Right ventricle myocardium superior (tissue), 1 donor: ENCODE results near the gene DLGAP1. TPM values are rescaled to one million over a fixed set of nuclear protein-coding genes. Genes with fewer than 3 reads are reported as not detected.

ENCODE experiments used
- ATAC-seq: fragments of 200-7000 bp; cut with Tn5 transposase; one replicate; pipeline ENCODE4 v1.9.1; 2020; ENCODE audit warnings: mild to moderate bottlenecking; ENCODE audit not compliant: poor library complexity
- DNase-seq: peaks from one replicate; pipeline ENCODE4 v3.0.0-alpha.2; 2020
- intact Hi-C: fragments of 100-400 bp; cut with DNase I; formaldehyde crosslinking; loops from one replicate; pipeline ENCODE4 v1.11.2; 2022
- total RNA-seq: library from RNA; stranded (reverse); fragmentation: NEBNext Ultra II Directional; extraction: Animal tissue kit (Norgen Biotek cat#: 25700); gene quantifications from one replicate; pipeline ENCODE4 v1.2.1, GENCODE V29; 2021
- donor health status: DM: no; HTN: yes; CAD: no; lungs with severe emphysema.

The DLGAP1 gene
- total RNA-seq, 1 donor from 2014 or later: 0.08 TPM

GRCh38 chr18:3901811-3902210, 553.3 kb downstream of the DLGAP1 start:
- ATAC-seq: no peak
- DNase-seq: no peak
- intact Hi-C loops: no loop called here

GRCh38 chr18:3901042-3901441, 554.1 kb downstream of the DLGAP1 start:
- ATAC-seq (no peak), DNase-seq (no peak)
- intact Hi-C loops: no loop called here

GRCh38 chr18:3900327-3900726, 554.8 kb downstream of the DLGAP1 start:
- no peak for DNase-seq
- ATAC-seq: no peak
- intact Hi-C loops: no loop called here

GRCh38 chr18:3898861-3899613, 556.1 kb downstream of the DLGAP1 start:
- intact Hi-C loops: no loop called here
- DNase-seq (no peak), ATAC-seq (no peak)

- DNase-seq (no peak), ATAC-seq (no peak)
- intact Hi-C loops: no loop called here
Measured at GRCh38 chr18:3892152-3892551, 563.0 kb downstream of the DLGAP1 start.

GRCh38 chr18:3891245-3891644, 563.9 kb downstream of the DLGAP1 start:
- intact Hi-C loops: no loop called here
- no peak for DNase-seq
- ATAC-seq: no peak

- ATAC-seq (no peak), DNase-seq (no peak)
- intact Hi-C loops: no loop called here
Measured at GRCh38 chr18:3889803-3890202, 565.3 kb downstream of the DLGAP1 start.

- intact Hi-C loops: no loop called here
- no peak for ATAC-seq
Measured at GRCh38 chr18:3889121-3889520, 566.0 kb downstream of the DLGAP1 start.

GRCh38 chr18:3886575-3887322, 568.4 kb downstream of the DLGAP1 start:
- intact Hi-C loops: no loop called here
- peak; percentile 52 for ATAC-seq
- no peak for DNase-seq

More at GRCh38 chr18:3889121-3889520, 566.0 kb downstream of the DLGAP1 start:
- no peak for DNase-seq

- intact Hi-C loops: no loop called here
- no peak for ATAC-seq
Measured at GRCh38 chr18:3885209-3885792, 569.8 kb downstream of the DLGAP1 start.

GRCh38 chr18:3879836-3880120, 575.3 kb downstream of the DLGAP1 start:
- no peak for ATAC-seq
- no peak for DNase-seq
- intact Hi-C loops: no loop called here

More at GRCh38 chr18:3885209-3885792, 569.8 kb downstream of the DLGAP1 start:
- DNase-seq: no peak

GRCh38 chr18:3879114-3879835, 575.8 kb downstream of the DLGAP1 start:
- no peak for DNase-seq
- no peak for ATAC-seq
- intact Hi-C loops: no loop called here

GRCh38 chr18:3878401-3878800, 576.7 kb downstream of the DLGAP1 start:
- no peak for DNase-seq
- intact Hi-C loops: no loop called here

GRCh38 chr18:3877678-3878077, 577.4 kb downstream of the DLGAP1 start:
- ATAC-seq (no peak), DNase-seq (no peak)
- intact Hi-C loops: no loop called here

More at GRCh38 chr18:3878401-3878800, 576.7 kb downstream of the DLGAP1 start:
- ATAC-seq: no peak

GRCh38 chr18:3875961-3876360, 579.1 kb downstream of the DLGAP1 start:
- DNase-seq (no peak), ATAC-seq (no peak)
- intact Hi-C loops: no loop called here

- ATAC-seq (no peak), DNase-seq (no peak)
- intact Hi-C loops: no loop called here
Measured at GRCh38 chr18:3875376-3875775, 579.7 kb downstream of the DLGAP1 start.

- intact Hi-C loops: no loop called here
Measured at GRCh38 chr18:3874581-3874980, 580.5 kb downstream of the DLGAP1 start.

GRCh38 chr18:3874125-3874524, 581.0 kb downstream of the DLGAP1 start:
- DNase-seq: no peak
- no peak for ATAC-seq
- intact Hi-C loops: no loop called here

More at GRCh38 chr18:3874581-3874980, 580.5 kb downstream of the DLGAP1 start:
- ATAC-seq (no peak), DNase-seq (no peak)

- DNase-seq: no peak
- ATAC-seq: no peak
- intact Hi-C loops: no loop called here
Measured at GRCh38 chr18:3873698-3874097, 581.4 kb downstream of the DLGAP1 start.
